CD4-positive, alpha-beta T cell treated with Interleukin-12 subunit alpha and Interleukin-12 subunit beta, for 1 hour (primary cell): ENCODE results near the gene MNT.

Experiments
- DNase-seq: peaks from one replicate; pipeline ENCODE4 v3.0.0-alpha.2; 2020

Gene MNT

DNA sequence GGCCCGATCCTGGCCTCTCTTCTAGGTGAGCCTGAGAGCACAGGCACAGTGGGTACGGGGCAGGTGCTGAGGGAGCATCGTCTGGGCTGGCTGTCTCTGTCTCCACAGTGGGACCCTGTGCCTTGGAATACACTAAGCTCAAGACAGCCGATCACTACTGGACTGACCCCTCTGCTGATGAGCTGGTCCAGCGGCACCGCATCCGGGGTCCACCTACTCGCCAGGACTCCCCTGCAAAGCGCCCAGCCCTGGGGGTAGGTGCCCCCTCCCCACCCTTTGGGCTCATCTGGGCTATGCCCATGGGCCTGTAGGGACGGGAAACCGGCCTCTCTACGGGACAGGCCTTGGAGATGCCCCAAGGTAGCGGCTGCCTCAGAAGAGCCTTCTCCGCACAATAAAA lies 38.0 kb downstream of the MNT start:
- DNase-seq = no peak

DNA sequence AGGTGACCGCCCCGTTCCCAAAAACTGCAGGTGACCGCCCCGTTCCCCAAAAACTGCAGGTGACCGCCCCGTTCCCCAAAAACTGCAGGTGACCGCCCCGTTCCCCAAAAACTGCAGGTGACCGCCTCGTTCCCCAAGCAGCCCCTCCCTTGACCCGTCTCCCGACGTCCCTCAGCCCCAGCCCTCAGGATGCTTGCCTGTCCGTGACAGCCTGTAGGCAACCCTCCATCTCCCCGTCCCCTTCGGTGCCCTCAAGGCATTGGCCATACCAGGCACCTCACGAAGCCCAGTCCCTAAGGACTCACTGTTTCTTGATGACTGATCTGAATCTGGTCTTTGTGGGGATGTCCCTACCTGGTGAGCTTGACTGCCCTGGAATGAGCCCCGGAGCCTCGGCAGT lies 38.4 kb downstream of the MNT start:
- no peak for DNase-seq

- no peak for DNase-seq
These were observed 38.8 kb downstream of the MNT start for GRCh38 chr17:2362016-2362415.

DNA sequence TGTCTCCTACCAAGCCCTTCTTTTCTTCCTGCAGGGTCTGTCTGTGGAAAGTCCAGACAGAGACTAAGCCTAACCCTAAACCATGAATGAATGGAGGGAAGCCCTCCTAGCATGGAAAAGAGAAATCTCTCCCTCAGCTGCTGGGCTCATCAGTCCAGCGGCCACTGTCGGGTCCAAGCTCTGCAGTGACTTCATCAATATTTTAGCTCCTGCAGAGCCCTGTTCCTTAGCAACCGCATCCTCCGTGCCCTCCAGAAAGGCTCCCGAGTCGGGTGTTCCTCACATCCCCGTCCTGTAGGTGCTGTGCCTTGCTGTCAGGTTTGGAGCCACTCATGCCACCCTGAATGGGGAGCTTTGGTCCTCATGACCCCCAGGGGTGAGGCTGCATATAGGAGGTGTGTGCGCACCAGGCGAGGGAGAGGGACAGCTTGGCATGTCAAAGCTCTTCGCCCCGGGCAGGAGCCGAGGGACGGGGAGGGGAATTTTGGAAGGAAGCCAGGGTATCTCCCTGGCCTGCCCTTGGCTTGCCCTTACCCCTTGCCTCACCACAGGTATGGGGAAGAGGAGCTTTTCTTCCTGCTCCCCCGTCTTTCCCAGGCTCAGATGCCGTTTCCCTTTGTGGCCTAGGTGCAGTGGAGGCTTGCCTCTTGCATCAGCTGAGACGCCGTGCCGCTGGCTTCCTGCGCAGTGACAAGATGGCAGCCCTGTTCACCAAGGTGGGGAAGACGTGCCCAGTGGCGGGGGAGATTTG lies 39.7 kb downstream of the MNT start:
- DNase-seq = no peak

GRCh38 chr17:2357931-2358434 lies 42.9 kb downstream of the MNT start:
- no peak for DNase-seq

DNA sequence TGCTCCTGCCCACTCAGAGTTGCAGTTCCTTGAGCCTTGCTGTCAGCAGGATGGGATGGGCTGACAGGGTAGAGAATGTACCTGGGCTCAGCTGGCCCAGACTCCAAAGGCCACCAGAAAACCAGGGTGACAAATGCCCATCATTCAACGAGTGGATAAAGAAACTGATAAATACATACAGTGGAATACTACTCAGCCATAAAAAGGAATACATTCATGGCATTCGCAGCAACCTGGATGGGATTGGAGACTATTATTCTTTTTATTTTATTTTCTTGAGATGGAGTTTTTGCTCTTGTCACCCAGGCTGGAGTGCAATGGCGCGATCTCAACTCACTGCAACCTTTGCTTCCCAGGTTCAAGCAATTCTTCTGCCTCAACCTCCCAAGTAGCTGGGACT lies 43.6 kb downstream of the MNT start:
- DNase-seq = no peak

GRCh38 chr17:2354311-2354710 lies 46.5 kb downstream of the MNT start:
- DNase-seq = no peak

GRCh38 chr17:2351269-2351668 lies 49.6 kb downstream of the MNT start:
- DNase-seq = no peak

GRCh38 chr17:2347805-2348685 lies 52.8 kb downstream of the MNT start:
- no peak for DNase-seq

DNA sequence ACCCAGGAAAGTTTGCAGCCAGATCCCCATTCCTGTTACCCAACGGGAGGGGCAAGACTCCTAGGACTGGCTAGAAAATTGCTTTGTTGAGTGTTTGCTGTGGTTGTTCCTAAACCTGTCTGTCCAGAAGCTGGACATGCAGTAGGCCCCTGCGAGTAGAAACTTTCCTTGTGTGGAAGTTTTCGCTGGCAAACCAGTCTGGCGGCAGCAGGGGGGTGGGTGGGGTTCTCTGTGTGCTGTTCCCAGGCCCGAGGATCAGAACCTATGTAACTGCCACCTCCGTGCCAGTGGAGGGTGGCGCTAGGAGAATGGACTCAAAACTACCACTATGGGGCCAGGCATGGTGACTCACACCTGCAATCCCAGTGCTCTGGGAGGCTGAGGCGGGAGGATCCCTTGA lies 54.4 kb downstream of the MNT start:
- no peak for DNase-seq

DNA sequence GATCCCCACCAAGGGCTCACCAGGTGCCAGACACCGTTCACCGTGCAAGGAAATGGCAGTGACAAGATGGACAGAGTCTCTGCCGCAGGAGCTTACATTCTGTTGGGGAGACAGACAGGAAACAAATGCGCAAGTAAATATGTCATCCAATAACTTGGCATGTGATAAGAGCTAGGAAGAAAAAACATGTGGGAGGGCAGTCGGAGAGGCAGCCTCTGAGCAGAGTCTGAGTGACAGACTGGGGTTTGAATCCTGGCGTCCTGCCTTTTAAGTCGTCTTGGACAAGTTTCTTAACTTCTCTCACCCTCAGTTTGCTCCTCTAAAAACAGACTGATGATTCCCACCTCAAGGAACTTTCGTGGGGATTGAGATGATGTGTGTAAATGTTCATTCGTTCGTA lies 56.3 kb downstream of the MNT start:
- DNase-seq = no peak

DNA sequence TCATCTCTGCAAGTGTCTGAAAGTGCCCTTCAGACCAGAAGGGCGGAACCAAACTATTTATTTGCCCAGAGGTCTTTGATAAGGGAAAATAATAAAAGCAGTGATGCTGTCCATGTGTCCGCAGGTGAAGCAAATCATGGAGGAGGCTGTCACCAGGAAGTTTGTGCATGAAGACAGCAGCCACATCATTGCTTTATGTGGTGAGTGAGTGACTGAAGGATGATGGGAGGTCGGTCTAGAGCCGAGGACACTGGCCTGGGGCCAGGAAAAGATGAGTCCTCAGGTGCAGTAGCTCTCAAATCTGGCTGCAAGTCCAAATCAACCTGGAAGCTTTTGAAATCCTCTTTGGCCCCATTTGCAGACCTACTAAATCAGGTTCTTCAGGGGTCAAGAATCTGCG lies 57.4 kb downstream of the MNT start:
- DNase-seq = no peak

DNA sequence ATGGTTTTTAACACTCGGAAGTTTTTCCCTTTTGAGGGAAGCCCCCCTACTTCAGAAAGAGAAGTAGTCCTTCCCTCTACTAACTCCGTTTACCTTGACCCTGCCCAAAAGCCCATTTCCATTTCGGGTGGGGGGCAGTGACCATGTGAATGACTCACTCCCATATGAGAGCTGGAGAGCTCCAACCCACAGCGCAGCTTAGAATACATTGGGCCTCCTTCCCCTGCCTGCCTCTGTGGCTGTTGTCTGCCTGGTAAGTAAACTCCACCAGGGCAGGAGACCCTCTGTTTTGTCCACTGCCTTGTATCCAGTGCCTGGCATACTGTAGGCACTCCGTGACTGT lies 62.6 kb downstream of the MNT start:
- DNase-seq = no peak

DNA sequence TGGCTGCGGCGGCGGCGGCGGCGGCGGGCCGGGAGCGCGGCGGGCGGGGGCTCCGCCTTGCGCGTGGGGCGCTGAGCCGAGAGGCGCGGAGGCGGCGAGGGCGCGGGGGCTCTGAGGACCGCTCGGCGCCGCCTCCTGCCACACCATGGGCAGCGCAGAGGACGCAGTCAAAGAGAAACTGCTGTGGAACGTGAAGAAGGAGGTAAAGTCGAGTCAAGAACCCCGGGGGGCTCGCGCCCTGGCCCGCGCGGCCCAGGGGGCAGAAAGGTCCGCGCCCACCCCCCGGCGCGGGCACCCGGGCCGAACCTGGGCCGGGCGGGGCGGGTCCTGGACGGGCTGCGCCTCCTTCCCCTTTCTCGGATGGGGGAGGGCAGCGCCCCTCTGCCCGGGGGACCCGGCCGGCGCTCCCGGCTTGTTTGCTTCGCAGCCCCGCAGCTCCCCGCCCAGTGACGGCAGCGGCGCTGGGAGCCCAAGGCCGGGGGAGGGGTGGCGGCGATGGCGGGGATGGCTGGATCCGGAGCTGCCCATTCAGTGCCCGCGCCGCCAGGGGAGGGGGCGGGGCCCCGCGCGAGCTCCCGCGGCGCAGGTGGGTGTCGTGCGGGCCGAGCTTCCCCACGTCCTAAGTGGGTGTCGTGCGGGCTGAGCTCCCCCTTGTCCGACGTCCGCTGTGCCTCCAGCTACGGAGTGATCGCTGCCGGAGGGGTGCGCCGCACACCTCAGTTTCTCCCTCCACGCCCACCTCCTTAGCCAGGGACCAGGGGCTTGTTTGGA lies 63.1 kb downstream of the MNT start:
- DNase-seq = peak; percentile 58

DNA sequence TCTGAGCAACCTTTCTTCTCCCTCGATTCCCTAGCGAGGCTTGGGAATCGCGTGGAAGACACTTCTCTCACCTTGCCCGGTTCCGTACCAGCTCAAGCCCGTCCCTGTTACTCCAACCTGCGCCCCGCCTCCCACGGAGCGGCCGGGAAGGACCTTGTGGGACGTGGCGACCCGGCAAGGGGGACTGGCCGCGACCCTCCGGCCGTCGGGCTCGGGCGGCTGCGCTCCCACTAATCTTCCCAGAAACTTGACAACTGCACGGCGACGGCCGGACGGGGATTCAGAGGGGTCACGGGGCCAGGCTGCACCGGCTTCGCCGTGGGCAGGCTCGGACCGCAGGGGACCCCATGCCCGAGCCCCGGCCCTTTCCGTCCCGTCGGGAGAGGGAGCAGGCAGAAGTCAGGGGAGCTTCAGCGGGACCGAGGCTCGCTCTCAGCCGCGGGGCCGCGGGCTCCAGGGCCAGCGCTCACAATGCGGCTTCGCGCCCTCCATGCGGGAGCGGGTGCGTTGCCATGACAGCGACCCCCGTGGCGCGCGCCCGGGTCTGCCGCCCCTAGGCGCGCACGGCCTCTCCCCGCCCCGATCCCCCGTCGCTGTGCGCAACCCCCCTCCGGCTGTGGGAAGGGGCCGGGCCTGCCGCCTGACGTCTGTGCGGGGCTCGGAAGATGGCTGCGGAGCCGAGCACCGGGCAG lies 63.9 kb downstream of the MNT start, which contains the start of gene SGSM2:
Gene SGSM2, plus strand, starts transcription at position 650 of the 692 bp plus-strand sequence. CDS start 188 bp downstream, outside the sequence.
- peak; percentile 79 for DNase-seq

DNA sequence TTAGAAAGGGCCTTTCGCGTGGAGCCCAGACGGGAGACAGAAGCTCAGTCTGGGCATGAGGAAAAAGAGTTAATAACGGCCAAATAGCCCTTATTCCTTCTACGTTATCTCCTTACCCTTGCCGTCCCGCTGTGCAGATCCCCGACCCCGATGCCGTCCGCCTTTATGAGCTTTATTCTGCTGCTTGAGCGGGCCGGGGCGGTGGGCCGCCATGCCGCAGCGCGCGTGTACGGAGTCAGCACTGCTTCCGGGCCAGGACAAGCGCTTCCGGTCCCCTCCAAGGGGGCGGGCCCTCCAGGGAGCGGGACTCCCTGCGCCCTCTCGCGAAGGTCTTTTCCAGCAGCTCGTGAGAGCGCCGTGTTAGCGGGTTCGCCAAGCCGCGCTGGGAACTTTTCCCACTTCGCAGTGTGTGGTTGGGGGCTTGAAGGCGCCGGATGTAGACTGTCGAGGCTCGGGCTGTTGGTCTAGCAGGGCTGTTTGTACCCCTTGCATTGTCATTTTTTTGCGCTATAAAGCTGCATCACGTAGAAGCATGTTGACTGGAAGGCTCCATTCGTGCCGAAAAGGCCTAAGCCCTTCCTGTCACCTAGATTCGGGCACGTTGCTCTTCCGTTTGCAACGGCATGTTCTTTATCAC lies 64.5 kb downstream of the MNT start, which contains the start of gene TSR1:
Gene TSR1, minus strand, starts transcription at position 243 of the 637 bp plus-strand sequence. Its CDS starts 30 bp downstream, at position 213.
- DNase-seq = peak; percentile 86

DNA sequence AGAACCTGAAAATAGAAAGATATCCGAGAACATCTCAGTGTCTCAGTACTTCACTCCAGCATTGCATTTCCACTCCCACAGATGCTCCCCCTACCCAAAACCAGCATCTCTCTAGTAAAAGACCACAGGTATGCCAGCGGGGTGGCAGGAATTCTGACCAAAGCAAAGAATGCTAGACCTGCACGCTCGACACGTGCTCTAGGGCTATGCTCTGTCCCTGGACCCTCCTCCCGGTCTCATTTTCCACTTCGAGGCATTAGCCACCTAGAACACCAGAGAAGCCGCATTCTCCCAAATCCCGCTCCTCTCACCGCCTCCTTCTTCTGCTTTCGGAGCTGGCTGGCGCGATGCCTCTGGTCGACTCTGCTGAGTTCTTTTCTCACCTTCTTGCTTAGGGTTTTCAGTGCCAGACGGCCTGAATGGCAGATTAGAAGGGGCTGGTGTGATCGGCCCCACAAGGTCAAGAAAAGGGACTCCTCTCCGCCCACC lies 65.1 kb downstream of the MNT start:
- DNase-seq = no peak
